Measurements from ENCODE around the gene EDAR.

The EDAR gene

DNA sequence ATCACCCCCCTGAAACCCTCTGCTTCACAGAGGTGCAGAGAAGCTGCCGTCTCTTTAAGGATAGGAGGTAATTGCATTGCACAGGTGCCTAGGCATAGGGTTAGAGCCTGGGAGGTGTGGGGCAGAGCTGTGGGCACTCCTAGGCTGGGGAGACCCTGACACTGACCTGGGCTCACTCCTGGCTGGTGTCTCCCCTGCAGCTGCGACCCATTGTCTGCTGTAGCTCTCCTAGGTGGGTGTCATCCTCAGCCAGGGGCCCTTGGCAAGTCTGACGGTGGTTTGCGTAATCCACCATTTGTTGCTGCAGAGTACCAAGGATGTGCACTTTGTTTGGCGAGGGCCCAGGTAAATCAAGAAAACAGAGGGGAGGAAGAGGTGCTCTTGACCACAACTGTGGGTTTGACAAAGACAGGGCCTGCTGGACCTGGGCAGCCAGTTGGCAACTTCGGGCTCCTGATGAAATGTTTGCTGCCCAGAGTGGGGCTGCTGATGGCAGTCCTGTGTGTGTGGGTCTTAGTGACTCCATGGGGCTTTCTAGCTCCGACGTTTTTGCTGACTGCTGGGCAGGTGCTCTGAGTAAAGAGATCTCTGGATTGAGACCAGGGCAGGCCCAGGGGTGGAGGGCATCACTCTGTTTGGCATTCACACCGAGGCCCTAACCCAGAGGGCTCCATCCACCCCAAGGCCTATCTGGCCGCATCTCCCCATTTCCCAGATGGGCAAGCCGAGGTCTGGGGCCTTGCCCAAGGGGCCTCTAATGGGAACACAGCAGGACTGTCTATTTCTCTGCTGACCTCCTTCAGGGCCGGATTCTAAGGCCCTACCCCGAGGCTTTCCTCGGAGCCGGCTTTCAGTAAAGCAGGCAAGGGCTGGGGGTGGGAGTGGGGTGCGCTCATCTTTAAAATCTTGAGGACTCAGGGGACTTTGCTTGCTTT, 67.7 kb downstream of the EDAR start:
- DNase-seq (ENCODE audit: low read depth): no peak
- no peak overlapping the region for H3K4me3 ChIP-seq (ENCODE audit: low read depth, low read length)
- TF ChIP-seq, protein P1, sequence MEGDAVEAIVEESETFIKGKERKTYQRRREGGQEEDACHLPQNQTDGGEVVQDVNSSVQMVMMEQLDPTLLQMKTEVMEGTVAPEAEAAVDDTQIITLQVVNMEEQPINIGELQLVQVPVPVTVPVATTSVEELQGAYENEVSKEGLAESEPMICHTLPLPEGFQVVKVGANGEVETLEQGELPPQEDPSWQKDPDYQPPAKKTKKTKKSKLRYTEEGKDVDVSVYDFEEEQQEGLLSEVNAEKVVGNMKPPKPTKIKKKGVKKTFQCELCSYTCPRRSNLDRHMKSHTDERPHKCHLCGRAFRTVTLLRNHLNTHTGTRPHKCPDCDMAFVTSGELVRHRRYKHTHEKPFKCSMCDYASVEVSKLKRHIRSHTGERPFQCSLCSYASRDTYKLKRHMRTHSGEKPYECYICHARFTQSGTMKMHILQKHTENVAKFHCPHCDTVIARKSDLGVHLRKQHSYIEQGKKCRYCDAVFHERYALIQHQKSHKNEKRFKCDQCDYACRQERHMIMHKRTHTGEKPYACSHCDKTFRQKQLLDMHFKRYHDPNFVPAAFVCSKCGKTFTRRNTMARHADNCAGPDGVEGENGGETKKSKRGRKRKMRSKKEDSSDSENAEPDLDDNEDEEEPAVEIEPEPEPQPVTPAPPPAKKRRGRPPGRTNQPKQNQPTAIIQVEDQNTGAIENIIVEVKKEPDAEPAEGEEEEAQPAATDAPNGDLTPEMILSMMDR (IDR thresholded peaks at IDR 0.05; ENCODE audit: low read depth, low read length, missing control alignments): no peak
- in situ Hi-C loops (cut with HindIII; ENCODE audit: low sequenced_read_pairs): no loop called here

DNA sequence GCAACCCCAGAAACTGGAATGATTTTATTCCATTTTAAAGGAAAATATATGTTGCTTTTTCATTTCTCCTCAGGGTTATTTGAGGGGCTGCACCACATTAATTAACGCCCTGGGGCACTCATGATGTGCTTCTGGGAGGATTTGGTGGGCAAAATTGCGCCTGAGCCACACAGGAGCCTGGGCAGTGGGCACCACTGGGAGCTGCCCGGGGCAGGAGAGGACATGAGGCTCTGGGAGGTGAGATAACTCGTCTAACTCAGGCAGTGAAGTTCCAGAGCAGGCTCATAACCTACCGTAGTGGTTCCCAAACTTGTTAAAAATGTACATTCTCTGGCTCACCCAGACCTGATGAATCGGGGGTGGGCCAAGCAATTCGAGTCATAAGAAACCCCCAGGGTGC, 68.3 kb downstream of the EDAR start:
- no peak overlapping the region for H3K4me3 ChIP-seq (ENCODE audit: low read depth, low read length)
- no peak for DNase-seq (ENCODE audit: low read depth)
- in situ Hi-C loops (cut with HindIII; ENCODE audit: low sequenced_read_pairs): no loop called here
- TF ChIP-seq, protein P1 (IDR thresholded peaks at IDR 0.05; ENCODE audit: low read depth, low read length, missing control alignments): no peak

DNA sequence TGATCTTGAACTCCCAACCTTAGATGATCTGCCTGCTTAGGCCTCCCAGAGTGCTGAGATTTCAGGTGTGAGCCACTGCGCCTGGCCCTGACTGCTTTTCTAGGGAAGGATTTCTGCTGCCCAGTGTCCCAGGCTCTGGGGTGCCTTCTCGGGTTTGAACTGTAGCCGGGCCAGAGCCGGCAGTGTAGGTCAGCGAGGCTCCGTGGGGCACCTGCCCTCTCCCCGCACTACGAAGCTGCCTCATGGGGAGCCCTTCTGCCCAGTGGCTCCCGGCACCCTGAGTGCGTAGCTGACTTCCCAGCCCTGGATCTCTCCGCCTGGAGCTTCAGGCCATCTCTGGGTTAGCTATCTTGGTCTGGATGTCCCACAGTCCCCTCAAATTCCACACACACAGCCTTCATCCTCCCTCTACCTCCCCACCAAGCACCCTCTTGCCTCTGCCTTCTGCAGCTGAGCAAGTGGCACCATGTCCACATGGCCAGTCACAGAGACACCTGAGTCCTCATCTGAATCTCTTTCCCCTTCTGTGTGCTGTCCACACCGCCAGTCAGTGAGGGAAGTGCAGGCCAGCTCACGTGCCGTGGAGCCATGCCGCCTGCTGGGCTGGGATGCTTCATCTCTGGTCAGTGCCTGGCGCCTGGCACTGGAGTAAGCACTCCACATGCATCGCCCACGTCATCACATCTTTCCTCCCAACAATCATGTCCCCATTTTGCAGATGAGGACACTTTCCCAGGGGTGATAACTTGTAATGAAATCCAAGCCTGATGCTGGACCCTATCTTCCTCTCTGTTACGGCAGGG, 69.2 kb downstream of the EDAR start:
- no peak for DNase-seq (ENCODE audit: low read depth)
- TF ChIP-seq, protein P1 (IDR thresholded peaks at IDR 0.05; ENCODE audit: low read depth, low read length, missing control alignments): no peak
- in situ Hi-C loops (cut with HindIII; ENCODE audit: low sequenced_read_pairs): no loop called here
- no peak overlapping the region for H3K4me3 ChIP-seq (ENCODE audit: low read depth, low read length)

GRCh38 chr2:108918941-108919341, 70.1 kb downstream of the EDAR start:
- H3K4me3 ChIP-seq (ENCODE audit: low read depth, low read length): no peak overlapping the region
- no peak for DNase-seq (ENCODE audit: low read depth)
- in situ Hi-C loops (cut with HindIII; ENCODE audit: low sequenced_read_pairs): no loop called here
- TF ChIP-seq, protein P1 (IDR thresholded peaks at IDR 0.05; ENCODE audit: low read depth, low read length, missing control alignments): no peak

- TF ChIP-seq, protein P1 (IDR thresholded peaks at IDR 0.05; ENCODE audit: low read depth, low read length, missing control alignments): no peak
- DNase-seq (ENCODE audit: low read depth): no peak
- in situ Hi-C loops (cut with HindIII; ENCODE audit: low sequenced_read_pairs): no loop called here
- no peak overlapping the region for H3K4me3 ChIP-seq (ENCODE audit: low read depth, low read length)
Measured at GRCh38 chr2:108918156-108918874, 70.7 kb downstream of the EDAR start.

- in situ Hi-C loops (cut with HindIII; ENCODE audit: low sequenced_read_pairs): no loop called here
- H3K4me3 ChIP-seq (ENCODE audit: low read depth, low read length): no peak overlapping the region
- DNase-seq (ENCODE audit: low read depth): no peak
- TF ChIP-seq, protein P1 (IDR thresholded peaks at IDR 0.05; ENCODE audit: low read depth, low read length, missing control alignments): no peak
Measured at GRCh38 chr2:108917526-108917925, 71.5 kb downstream of the EDAR start.
